GM23338 (cell line): ENCODE data around the gene KLRC3. TPM values are rescaled to one million over a fixed set of nuclear protein-coding genes. Genes with fewer than 3 reads are reported as not detected.
"Not testable (repeated sequence)": the region's sequence is repeated elsewhere in the genome, so short reads cannot be mapped to it uniquely, and the experiment has no call there.

Experiments
- ATAC-seq: fragments of 200-7000 bp; cut with Tn5 transposase; 3 replicates; pipeline ENCODE4 v1.9.1; 2020
- DNase-seq: peaks from one replicate; pipeline ENCODE4 v3.0.0-alpha.2; 2015; ENCODE audit warnings: low spot score
- H2AFZ ChIP-seq: fragments of 200-600 bp; sonication (generic); 2 replicates; pipeline ENCODE4 v1.8.0; 2016; ENCODE audit warnings: antibody characterized with exemption, mild to moderate bottlenecking, moderate library complexity
- H3F3A ChIP-seq: fragments of 200-600 bp; sonication (generic); replicated peaks from 2 replicates; pipeline ENCODE4 v1.8.0; 2017; ENCODE audit warnings: antibody characterized with exemption, mixed run types, low read depth
- H3K27ac ChIP-seq: fragments of 200-600 bp; sonication (generic); 2 replicates; pipeline ENCODE4 v1.6.1; 2016; ENCODE audit warnings: low read depth
- H3K27me3 ChIP-seq: fragments of 200-600 bp; sonication (generic); 2 replicates; pipeline ENCODE4 v1.8.0; 2016; ENCODE audit warnings: mild to moderate bottlenecking, mixed run types, moderate library complexity; ENCODE audit not compliant: insufficient read depth
- H3K36me3 ChIP-seq: fragments of 200-600 bp; sonication (generic); 2 replicates; pipeline ENCODE4 v1.8.0; 2016; ENCODE audit warnings: mild to moderate bottlenecking; ENCODE audit not compliant: insufficient read depth
- H3K4me1 ChIP-seq: fragments of 200-600 bp; sonication (generic); 2 replicates; pipeline ENCODE4 v1.8.0; 2016; ENCODE audit warnings: mild to moderate bottlenecking, moderate library complexity; ENCODE audit not compliant: insufficient read depth
- H3K4me2 ChIP-seq: fragments of 200-600 bp; sonication (generic); 2 replicates; pipeline ENCODE4 v1.7.1; 2017; ENCODE audit warnings: mixed run types
- H3K4me3 ChIP-seq: fragments of 200-600 bp; sonication (generic); 2 replicates; pipeline ENCODE4 v1.6.1; 2016; ENCODE audit warnings: mixed run types
- H3K79me2 ChIP-seq: fragments of 200-600 bp; sonication (generic); replicated peaks from 2 replicates; pipeline ENCODE4 v1.8.0; 2017; ENCODE audit warnings: mild to moderate bottlenecking; ENCODE audit not compliant: insufficient read depth
- H3K9me2 ChIP-seq: fragments of 200-600 bp; sonication (generic); 2 replicates; pipeline ENCODE4 v1.8.0; 2017; ENCODE audit not compliant: insufficient read depth
- H4K20me1 ChIP-seq: fragments of 200-600 bp; sonication (generic); replicated peaks from 2 replicates; pipeline ENCODE4 v1.8.0; 2017; ENCODE audit warnings: mild to moderate bottlenecking; ENCODE audit not compliant: insufficient read depth
- H3K27ac Mint-ChIP-seq: 2 replicates; pipeline ENCODE4 v1.8.0; 2020; ENCODE audit warnings: inconsistent platforms, mild to moderate bottlenecking, moderate library complexity, mixed read lengths
- H3K27me3 Mint-ChIP-seq: 3 replicates; pipeline ENCODE4 v1.8.0; 2022; ENCODE audit warnings: low read depth, mild to moderate bottlenecking, moderate library complexity, mixed read lengths, inconsistent platforms; ENCODE audit not compliant: insufficient read depth, poor library complexity
- H3K36me3 Mint-ChIP-seq: 3 replicates; pipeline ENCODE4 v1.8.0; 2021; ENCODE audit warnings: low read depth, mild to moderate bottlenecking, inconsistent platforms, moderate library complexity, mixed read lengths
- H3K4me1 Mint-ChIP-seq: 3 replicates; pipeline ENCODE4 v1.8.0; 2020; ENCODE audit warnings: mild to moderate bottlenecking, inconsistent platforms, mixed read lengths
- H3K4me3 Mint-ChIP-seq: 3 replicates; pipeline ENCODE4 v1.8.0; 2021; ENCODE audit warnings: moderate library complexity, mild to moderate bottlenecking, inconsistent platforms, mixed read lengths
- H3K9me3 Mint-ChIP-seq: 3 replicates; pipeline ENCODE4 v1.8.0; 2020; ENCODE audit warnings: moderate library complexity, mild to moderate bottlenecking, inconsistent platforms, mixed read lengths
- CREB1 ChIP-seq: fragments of 250-450 bp; sonication (Bioruptor Pico); IDR thresholded peaks from 2 replicates; pipeline ENCODE4 v1.5.0; 2020; ENCODE audit warnings: low read depth, mild to moderate bottlenecking, moderate library complexity
- CTCF ChIP-seq, 2 experiments: fragments of 200-600 bp in 1 of 2; sonication (generic) in 1 of 2; conservative IDR thresholded peaks; 2 replicates each; pipeline versions ENCODE4 v1.5.1 to v1.6.1; 2016 to 2017; ENCODE audit warnings: antibody characterized with exemption in 2 of 2, low read depth in 2 of 2, mild to moderate bottlenecking in 2 of 2, moderate library complexity in 1 of 2
- JUNB ChIP-seq: IDR thresholded peaks from one replicate; pipeline ENCODE4 v1.6.1; 2016; ENCODE audit warnings: antibody characterized with exemption; ENCODE audit not compliant: unreplicated experiment
- POLR2AphosphoS5 ChIP-seq: IDR thresholded peaks from 2 replicates; pipeline ENCODE4 v1.6.1; 2016; ENCODE audit warnings: antibody characterized with exemption, low read depth
- STAT1 ChIP-seq: IDR thresholded peaks from one replicate; pipeline ENCODE4 v1.6.1; 2016; ENCODE audit warnings: antibody characterized with exemption; ENCODE audit not compliant: unreplicated experiment
- ZNF114 ChIP-seq: fragments of 250-450 bp; sonication (Bioruptor Pico); IDR thresholded peaks from 2 replicates; pipeline ENCODE4 v1.5.0; 2020; ENCODE audit warnings: mild to moderate bottlenecking, moderate library complexity
- ZNF331 ChIP-seq: fragments of 250-450 bp; sonication (Bioruptor Pico); IDR thresholded peaks from 2 replicates; pipeline ENCODE4 v1.5.0; 2020; ENCODE audit warnings: low read depth, mild to moderate bottlenecking, moderate library complexity
- ZNF462 ChIP-seq: fragments of 250-450 bp; sonication (Bioruptor Pico); IDR thresholded peaks from 2 replicates; pipeline ENCODE4 v1.5.0; 2020; ENCODE audit warnings: mild to moderate bottlenecking, moderate library complexity
- polyA plus RNA-seq: library from polyadenylated mRNA; unstranded; fragments of >200 nt; fragmentation: Nextera tagmentation; extraction: Ambion mirVana; gene quantifications from 2 replicates; pipeline ENCODE4 v1.2.1, GENCODE V29; 2016
- total RNA-seq: library from RNA; depleted of rRNA; stranded (reverse); fragments of >200 nt; shearing (Covaris generic); gene quantifications from 2 replicates; pipeline ENCODE4 v1.2.3, GENCODE V29; 2014

Gene KLRC3
- total and polyA plus RNA-seq, 2 experiments from 2014 or later = not detected

GRCh38 chr12:10395390-10395998 is 24.9 kb downstream of the KLRC3 start:
- DNase-seq = peak; percentile 13
- Histone ChIP-seq H3K27ac (no peak overlapping the region), H3K4me2 (no peak overlapping the region), H3K36me3 (no peaks in the 10 kb centered on the region), H3K9me2 (no peaks in the 10 kb centered on the region), H3K79me2 (no peaks in the 10 kb centered on the region), H3K4me1 (peaks cover 3% of the 10 kb centered on the region; the same call in 1 of the 2 replicates), H3K27me3 (no peaks in the 10 kb centered on the region), H3K4me3 (no peak overlapping the region), H3F3A (no peaks in the 10 kb centered on the region), H2AFZ (peak overlapping the region; percentile 60), H4K20me1 (no peaks in the 10 kb centered on the region)
- H3K4me1 Mint-ChIP-seq = peaks cover 5% of the 10 kb centered on the region
- no peaks in the 10 kb centered on the region for H3K27me3 Mint-ChIP-seq
- no peaks in the 10 kb centered on the region for H3K36me3 Mint-ChIP-seq
- no peak overlapping the region for H3K27ac Mint-ChIP-seq
- TF ChIP-seq POLR2AphosphoS5 = no peak
- no peak for TF ChIP-seq ZNF331 (CRISPR knock-in tag)
- no peak for TF ChIP-seq CTCF (conservative IDR thresholded peaks at IDR 0.05; ENCODE audit: low read depth in 2 of 2)
- TF ChIP-seq STAT1 = no peak
- TF ChIP-seq CREB1 (CRISPR knock-in tag) = no peak
- TF ChIP-seq ZNF462 (CRISPR knock-in tag) = no peak
- TF ChIP-seq ZNF114 (CRISPR knock-in tag) = no peak
- no peak for TF ChIP-seq JUNB
- H3K9me3 Mint-ChIP-seq = no peaks in the 10 kb centered on the region
- H3K4me3 Mint-ChIP-seq = no peak overlapping the region
- ATAC-seq = peak; percentile 72

- peak overlapping the region; percentile 60 for H2AFZ ChIP-seq
- not testable (repeated sequence) for H4K20me1 ChIP-seq, H3K4me3 ChIP-seq, H3K36me3 ChIP-seq, H3K27me3 ChIP-seq, H3K36me3 Mint-ChIP-seq, H3K9me2 ChIP-seq, H3K4me1 Mint-ChIP-seq, DNase-seq, H3K27ac Mint-ChIP-seq, H3K27me3 Mint-ChIP-seq, H3K9me3 Mint-ChIP-seq, H3K4me2 ChIP-seq, H3K4me3 Mint-ChIP-seq, H3K79me2 ChIP-seq, H3K4me1 ChIP-seq, ATAC-seq, H3K27ac ChIP-seq, H3F3A ChIP-seq
Observed at GRCh38 chr12:10394531-10395152, 25.8 kb downstream of the KLRC3 start.
